Esophagus mucosa (tissue), 1 donor: ENCODE data around the gene TMEFF2. TPM values are rescaled to one million over a fixed set of nuclear protein-coding genes. Genes with fewer than 3 reads are reported as not detected.
"Not testable (repeated sequence)": the region's sequence is repeated elsewhere in the genome, so short reads cannot be mapped to it uniquely, and the experiment has no call there.

Experiments
- ATAC-seq: fragments of 200-7000 bp; cut with Tn5 transposase; one replicate; pipeline ENCODE4 v1.9.1; 2020
- total RNA-seq: library from RNA; stranded (reverse); gene quantifications from one replicate; pipeline ENCODE4 v1.2.4, GENCODE V29; 2023
- donor health status: DM: yes; HTN: yes; CAD: no.

Gene TMEFF2
- total RNA-seq, 1 donor from 2014 or later: not detected

DNA sequence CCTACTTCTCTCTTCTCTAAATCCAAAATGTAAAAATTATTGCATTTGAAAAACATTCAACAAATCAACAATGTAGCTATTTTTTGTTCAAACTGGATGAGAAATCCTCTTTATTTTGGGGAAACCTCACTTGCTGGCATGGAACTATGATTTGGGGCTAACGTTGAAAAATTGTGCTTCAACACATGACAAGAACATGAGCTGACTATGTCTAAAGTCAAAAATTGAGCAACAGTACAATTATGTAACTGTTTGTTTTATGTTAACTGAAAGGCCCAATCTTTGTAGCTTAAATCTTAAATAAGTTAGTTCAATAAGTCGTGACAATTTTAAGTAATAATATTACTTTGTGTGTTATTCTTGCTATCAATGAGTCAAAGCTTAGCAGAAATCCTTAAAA lies 67.3 kb downstream of the TMEFF2 start:
- ATAC-seq: no peak

DNA sequence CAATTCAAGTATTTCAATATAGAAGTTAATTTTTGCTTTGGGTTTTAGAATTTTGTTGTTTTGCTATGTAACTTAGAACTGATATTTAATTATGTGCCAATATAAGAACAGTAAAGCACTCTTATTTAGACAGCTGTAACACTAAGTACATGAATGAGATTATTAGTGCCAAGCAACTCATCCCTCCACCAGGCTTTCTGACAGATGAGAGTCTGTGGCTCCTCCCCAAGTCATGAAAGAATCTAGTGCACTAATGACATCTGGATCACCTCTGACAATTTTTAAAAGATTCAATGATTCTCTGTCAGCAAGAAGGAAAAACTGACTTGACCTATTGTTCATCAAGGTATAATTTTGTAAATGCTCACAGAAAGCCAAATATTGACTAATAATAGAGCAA lies 67.8 kb downstream of the TMEFF2 start:
- no peak for ATAC-seq

DNA sequence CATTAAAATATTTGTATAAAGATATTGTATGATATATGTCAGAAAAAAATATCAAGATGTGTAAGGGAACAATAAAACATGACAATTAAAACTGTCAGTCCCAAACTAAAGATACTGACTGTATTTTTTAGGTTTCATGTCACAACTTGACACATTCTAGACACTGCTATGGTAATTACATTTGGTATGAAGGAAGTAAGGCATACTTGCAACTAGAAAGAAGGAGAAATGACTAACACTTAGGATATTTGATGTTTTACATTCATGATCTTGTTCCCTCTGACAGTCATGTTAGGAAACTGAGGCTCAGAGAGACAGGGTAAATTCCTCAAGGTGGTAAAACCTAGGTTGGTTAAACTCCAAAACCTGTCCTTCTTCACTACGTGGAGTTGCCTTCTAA lies 68.3 kb downstream of the TMEFF2 start:
- ATAC-seq: no peak

DNA sequence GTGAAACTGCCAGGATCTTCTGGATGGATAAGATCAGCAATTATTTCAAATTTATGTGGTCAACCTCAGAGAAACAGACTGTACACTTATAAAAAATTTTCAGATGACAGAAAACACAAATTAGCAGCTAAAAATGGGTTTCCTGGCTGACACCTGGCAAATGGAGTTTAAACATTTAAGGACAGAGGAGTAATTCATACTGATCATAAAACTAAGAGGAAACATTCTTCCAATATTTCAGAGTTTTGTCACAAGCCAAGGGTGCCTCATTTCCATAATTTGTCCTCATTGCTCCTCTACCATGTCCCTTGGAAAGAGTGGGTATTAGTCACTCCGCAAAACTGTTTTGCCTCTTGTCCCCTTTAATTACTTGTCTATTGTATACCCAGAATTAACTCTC lies 70.2 kb downstream of the TMEFF2 start:
- no peak for ATAC-seq

DNA sequence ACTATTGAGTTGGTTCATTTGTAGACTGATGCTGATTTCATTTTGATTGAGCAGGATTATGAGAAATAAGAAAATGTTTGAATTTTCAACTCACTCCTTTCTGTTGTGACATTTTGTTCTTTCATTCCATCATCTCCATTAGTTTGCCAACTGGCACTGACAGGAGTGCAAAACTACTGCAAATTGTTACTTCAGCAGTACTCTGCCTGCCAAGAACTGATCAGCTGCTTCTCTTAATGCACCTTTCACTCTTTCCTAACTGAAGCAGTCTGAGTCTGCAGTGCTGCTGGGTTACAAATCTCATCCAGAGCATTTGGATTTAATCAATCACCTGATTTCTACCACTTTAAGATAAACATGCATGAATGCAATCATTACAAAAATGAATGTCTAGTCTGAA lies 70.9 kb downstream of the TMEFF2 start:
- no peak for ATAC-seq

DNA sequence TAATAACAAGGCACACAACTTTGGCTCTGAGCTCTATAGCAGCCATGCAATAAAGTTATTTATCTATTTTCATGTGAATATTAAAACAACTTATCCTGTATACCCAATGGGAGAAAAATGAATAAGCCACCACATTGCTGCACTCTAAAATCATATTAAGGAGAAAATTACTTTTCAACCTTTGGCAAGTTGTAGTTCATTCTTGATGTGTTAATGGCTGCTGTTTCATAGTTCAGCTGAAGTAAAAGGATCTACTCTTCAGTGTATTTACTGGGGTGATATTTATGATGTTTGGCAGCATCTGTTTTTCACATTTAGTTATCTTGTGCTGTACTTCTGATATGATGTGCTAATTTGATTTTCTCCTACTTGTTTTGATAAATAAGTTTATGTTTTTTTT lies 71.8 kb downstream of the TMEFF2 start:
- no peak for ATAC-seq

DNA sequence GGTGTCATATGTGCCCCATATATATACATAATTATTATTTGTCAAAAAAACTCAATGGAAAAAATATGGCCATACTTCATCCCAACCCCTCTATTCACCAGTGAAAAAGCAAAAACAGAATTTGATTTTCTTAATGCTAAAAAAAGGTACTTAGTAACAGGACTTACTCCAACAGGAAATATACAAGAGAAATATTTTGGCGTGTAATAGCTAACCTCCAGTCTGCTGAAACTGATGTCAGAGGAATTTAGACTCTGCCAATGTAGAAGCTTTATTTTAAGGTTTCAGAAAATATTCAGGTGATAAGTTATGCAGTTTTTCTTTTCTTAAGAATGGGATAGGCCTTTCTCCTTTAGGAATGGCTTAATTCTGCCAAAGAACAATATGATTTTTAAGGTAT lies 72.6 kb downstream of the TMEFF2 start:
- ATAC-seq: no peak

DNA sequence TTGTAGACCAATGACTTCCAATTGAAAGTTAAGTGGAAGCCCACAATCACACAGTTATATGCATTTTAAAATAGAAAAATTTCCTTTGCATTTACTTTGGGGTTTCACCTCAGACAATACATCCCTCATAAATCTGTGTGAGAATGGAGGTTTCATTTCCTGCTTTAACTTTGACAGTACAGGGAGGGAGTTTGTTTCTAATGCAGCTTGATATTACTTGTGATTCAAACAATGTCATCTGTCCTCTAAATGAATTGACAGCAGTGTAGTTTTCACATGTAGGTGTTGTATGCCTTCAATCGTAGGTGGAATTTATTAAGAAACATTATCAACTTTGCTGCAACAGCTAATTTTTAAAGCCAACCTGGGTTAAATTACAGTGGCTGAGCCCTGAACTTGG lies 75.2 kb downstream of the TMEFF2 start:
- no peak for ATAC-seq

DNA sequence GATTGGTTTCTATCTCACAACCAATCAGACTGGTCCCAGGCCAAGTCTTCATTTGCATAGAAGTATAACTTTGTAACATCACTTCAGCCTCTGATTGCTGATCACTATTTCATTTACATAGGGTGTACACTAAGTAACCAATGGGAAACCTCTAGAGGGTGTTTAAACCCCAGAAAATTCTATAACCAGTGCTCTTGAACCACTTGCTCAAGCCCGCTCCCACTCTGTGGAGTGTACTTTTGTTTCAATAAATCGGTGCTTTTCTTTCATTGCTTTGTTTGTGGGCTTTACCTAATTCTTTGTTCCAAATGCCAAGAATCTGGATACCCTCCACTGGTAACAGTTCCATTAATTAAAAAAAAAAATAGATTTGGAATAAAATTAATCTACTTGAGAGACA lies 77.0 kb downstream of the TMEFF2 start:
- ATAC-seq: no peak

DNA sequence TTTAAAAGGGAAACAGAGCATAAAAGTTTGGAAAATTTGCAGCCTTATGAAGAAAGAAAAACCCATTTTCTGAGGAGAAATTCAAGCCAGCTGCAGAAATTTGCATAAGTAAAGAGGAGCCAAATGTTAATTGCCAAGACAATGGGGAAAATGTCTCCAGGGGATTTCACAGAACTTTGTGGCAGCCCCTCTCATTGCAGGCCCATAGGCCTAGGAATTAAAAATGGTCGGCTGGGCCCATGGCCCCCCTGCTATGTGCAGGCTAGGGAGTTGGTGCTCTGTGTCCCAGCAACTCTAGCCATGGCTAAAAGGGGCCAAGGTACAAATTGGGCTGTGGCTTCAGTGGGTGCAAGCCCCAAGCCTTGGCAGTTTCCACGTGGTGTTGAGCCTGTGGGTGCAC lies 83.2 kb downstream of the TMEFF2 start:
- ATAC-seq: not testable (repeated sequence)

DNA sequence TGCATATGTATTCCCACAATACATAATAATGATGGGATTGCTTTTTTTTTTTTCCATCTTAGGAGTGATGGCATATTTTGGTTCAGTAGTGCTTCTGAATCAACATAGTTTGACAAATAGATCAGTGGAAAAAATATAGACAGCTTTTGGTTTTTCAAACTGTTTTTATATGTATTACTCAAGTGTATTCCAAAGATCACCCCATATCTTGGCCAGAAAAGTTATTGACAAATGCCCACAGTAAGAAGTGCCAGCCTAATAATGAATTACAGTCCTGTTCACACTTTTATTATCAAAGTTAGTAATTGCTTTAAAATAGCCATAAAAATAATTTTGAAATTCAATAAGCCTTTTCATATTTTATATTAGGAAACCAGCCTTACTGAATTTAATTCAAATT lies 95.0 kb downstream of the TMEFF2 start:
- no peak for ATAC-seq

DNA sequence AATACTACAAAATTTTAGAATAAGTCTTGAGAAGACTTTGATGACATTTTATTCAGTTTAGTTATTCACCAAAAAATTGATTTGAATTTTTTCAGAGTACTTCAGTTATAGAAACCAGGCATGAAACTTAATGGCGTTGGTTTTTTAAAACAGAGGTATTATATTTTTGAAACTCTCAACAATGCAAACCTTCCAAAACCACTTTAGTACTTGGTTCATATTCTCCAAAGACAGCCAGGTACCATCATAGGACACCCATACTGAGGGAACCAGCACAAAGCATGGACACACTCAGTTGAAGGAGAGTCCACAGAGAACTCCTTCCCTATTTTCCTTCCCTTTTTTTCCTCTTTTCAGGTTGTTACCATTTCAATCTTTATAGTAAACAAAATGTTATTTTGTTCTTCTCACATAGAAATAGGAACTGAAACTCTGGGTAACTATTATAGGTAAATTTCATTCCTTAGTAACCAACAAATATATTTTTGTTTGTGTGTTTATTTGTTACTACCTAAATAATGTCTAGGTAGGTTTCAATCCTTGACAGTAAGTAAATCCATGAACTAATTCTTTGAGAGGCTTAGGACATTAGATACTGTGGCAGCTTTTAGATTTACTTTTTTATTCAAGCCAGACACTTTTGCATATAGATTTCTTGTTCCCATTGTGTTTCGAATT lies 95.8 kb downstream of the TMEFF2 start:
- no peak for ATAC-seq

DNA sequence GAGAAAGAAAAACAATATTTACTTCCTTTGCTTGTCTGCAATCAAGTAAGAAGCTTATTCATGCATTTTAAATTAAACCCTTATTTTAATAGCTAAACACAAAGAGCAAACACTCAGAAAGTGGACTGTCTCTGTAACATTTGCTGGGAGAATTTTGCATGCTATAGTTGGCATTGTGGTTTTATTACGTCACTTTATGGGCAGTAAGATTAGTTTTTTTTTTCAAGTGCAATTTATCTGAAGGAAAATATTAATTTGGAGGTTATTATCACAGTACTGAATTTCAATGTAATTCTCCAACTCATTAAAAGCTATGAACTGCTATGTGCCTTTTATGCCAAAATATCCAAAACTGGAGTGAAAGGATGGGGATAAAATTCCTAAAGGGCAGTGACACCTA lies 103.3 kb downstream of the TMEFF2 start:
- ATAC-seq: no peak

DNA sequence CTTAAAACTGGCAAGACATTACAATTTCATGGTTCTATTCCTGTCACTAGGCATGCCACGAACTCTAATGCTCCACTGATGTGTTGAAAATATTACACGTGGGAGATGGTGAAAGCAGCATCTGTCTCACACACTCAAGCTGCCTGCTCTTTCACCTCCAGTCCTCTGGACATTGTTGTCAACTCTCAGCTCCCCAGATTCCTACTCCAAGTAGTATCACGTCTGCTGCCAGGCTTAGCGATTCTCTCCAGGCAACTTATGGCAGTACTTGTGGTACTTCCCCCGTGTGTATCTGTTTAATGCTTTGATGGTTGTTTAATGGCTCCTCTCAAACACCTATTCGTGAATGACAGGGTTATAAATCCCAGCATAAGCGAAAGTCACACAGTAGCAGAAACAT lies 103.8 kb downstream of the TMEFF2 start:
- ATAC-seq: no peak

DNA sequence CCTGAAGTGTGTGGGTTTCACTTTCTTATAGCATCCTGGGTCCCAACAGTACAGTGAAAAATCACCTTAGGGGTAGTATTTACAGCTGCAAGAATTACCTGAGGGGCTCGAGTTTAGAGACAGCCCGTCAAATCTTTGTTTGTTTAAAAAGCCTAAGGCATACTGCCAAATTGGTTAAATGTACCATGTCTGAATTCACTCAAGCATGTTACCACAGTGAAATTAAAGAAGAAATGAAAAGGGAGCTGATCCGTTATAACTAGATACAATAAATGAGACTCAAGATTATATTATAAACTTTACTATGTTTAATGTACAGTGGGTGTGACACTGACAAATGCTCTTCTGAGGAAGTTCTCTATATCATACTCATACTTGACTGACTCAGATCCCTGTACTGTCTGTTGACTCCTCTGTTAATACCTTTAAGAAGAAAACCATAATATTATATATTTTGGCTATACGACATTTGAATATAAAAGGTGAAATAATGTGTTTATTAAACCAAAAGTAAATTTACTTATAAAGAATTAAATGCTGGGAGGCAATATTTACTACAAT lies 107.3 kb downstream of the TMEFF2 start:
- no peak for ATAC-seq

DNA sequence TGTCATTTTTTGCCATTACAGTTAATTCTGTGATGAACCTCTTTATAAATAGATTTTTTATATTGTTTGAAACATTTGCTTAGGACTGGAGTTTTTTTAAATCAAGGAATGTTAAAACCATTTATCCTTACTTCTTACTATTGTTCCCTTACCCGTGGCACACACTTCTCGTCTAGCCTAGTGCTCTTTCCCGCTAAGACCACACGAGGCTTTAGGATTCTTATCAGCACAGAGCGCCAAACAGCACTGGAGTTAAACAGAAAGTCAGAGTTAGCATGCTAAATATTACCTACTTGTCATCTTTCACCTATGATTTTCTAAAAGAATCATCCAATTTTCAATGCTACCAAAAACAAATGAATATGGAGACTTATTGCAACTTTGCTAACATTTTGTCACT lies 112.6 kb downstream of the TMEFF2 start:
- no peak for ATAC-seq

DNA sequence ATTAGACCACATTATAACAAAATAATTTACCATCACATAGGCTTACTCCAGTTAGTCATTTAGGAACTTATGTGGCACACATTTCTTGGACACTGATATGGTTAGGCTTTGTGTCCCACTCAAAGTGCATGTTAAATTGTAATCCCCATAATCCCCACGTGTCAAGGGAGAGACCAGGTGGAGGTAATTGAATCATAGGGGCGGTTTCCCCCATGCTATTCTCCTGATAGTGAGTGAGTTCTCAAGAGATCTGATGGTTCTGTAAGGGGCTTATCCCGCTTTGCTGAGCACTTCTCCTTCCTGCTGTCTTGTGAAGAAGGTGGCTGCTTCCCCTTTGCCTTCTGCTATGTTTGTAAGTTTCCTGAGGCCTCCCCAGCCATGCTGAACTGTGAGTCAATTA lies 114.6 kb downstream of the TMEFF2 start:
- not testable (repeated sequence) for ATAC-seq

DNA sequence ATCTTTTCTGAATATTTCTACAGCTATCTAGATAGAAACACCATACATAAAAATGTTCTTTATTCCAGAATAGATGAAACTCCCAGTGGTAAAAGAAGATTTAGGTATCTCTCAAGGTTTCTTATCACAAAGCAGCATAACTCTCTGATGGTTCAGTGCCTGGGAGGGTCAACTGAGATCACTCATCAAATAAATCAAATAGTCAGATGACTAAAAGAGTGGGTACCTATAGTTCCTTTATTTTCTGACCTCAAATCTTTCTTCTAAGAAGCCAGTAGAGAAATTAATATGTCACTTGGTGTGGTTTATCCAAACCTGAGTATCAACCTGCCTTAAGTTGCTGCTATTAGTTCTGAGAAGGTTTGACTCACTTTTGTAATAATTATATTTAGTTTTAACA lies 120.9 kb downstream of the TMEFF2 start:
- ATAC-seq: no peak

DNA sequence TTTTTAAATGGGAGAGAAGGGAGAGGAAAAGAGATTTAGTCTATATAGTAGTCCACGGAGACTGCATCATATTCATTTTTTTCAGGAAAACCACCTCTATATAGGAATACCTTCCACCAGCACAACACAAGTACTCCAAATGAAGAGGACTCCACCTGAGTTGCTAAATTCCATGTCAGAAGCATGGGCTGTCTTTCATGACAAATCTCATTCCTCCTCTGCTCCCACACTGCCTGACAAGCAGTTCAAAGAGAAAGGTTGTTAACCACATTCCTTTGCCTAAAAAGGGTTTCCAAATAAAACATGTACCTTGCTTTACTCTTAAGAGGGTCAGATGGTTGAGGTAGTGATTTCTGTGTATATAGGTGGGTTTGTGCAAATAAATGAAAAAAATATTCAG lies 122.0 kb downstream of the TMEFF2 start:
- ATAC-seq: no peak

DNA sequence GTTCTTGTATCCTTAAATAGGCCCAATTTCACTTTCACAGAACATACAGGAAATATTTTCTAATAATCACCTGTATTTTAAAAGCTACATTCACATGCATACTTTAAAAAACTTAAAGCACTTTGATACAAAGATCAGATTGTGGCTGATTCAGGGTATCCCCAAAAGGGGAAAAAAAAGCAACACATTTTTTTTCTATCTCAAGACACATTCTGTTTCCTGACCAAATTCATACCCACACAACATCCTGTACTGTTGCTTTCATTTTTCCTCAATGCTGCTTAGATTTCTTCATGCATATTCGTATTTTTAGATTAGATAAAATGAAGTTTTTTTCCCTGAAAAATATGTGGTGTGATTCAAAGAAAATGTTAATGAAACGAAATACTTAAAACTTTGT lies 122.5 kb downstream of the TMEFF2 start:
- no peak for ATAC-seq

DNA sequence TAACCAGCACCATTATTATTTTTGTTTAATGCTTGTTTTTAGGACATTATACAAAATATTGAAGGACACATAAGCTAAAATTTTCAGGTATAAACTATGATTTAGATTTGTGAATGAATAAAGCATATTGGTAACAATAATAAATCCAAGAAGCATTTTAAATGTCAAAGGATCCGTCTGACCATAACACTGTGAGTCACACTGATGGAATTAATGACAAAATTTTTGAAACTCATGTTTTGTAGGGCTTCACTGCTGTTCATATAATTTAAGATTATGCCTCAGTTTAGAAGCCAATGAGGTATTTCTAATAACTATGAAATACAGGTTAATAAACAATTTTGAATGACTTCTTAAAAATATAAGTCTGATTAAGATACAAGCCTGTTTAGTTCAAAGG lies 124.6 kb downstream of the TMEFF2 start:
- ATAC-seq: no peak

DNA sequence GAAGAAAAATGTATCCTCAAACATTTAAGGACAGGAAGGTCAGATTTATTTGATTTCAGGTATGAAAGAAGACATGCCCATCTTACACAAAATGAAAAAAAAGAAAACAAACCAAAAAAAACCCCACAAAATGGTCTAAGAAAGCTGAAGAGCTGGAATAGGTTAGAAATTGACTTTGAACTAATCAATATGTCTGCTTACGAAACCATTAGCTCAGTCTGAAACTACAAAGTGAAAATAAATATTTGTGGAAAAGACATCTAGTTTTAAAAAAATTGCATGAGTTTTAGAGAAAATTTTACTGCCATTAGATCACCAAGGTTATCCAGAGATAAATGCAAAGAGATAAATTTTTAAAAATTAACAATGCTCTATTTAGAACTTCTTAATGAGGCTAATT lies 125.3 kb downstream of the TMEFF2 start:
- ATAC-seq: no peak

DNA sequence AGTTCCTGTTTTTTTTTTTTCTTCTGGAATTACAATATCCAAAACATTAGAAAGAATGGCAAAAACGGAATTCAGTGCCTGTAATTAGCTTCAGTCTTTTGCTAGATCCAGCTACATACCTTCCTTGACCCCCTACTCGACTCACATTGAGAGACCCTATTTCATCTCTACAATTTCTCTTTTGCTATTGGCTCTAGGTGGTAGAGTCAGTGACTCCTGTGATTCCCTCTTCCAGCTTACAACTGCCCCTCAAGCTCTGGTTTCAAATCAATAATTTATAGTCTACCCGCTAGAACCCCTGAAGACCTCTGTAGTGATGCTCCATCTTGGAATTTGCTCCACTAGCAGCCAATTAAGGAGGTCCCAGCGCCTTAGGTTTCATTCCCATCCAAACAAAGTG lies 125.8 kb downstream of the TMEFF2 start:
- ATAC-seq: no peak

DNA sequence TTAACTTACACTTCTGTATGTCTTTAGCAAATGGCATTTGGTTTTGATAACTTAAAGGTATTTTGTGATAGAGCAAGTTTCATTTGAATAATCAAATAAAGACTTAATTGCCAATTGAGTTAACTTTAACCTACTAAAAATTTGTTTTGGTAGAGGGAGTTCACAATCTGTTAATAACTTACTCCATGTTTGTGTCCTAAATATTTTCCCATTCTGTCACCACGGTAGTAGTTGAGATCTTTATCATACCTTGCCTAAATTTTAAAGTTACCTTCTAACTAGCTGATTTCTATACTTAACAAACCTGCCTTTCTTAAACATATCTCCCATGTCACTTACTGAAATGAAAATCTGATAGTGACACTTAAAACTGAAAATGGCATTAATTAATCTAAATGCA lies 127.1 kb downstream of the TMEFF2 start:
- ATAC-seq: no peak

DNA sequence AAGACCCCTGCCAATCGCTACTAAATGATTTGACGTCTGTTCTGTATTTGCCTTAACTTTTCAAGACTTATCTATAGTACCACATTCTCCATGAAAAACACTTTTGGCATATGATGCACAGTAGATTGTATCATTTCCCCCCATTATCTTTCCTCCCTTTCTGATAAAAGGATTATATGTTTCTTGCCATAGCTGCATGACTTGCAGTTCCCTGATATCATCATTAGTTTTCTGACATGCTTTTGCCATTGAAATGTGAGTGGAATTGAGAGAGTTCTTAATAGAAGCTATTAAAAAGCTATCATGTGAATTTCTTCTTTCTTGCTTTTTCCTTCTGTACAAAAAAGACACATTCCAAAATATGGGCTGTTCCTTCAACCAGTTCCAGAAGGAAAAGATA lies 130.3 kb downstream of the TMEFF2 start:
- ATAC-seq: no peak
